OCI-LY7 (cell line): ENCODE data around the gene TANC1. TPM values are rescaled to one million over a fixed set of nuclear protein-coding genes. Genes with fewer than 3 reads are reported as not detected.
A peak's percentile ranks its signal among the peaks of the same experiment; 100 is the strongest.

Source experiments
- BruUV-seq: library from RNA; stranded (reverse); fragments of 400-500 nt; replicated peaks from 2 replicates; lab custom pipeline; 2021; lab: Mats Ljungman, UMichigan
- CTCF ChIA-PET: fragments of 300-600 bp; sonication (Branson Sonifier 250); formaldehyde crosslinking; loops from one replicate; lab custom pipeline; 2022; ENCODE audit warnings: antibody characterized with exemption; ENCODE audit not compliant: unreplicated experiment; lab: Charles Lee
- POLR2A ChIA-PET: fragments of 300-600 bp; sonication (Branson Sonifier 250); formaldehyde crosslinking; loops from one replicate; lab custom pipeline; 2022; ENCODE audit warnings: antibody characterized with exemption; lab: Charles Lee
- DNase-seq: peaks from one replicate; pipeline ENCODE4 v3.0.0-alpha.2; 2015; ENCODE audit warnings: low spot score
- H2AFZ ChIP-seq: fragments of 200-600 bp; sonication (generic), shearing (Covaris generic); 2 replicates; pipeline ENCODE4 v1.6.1; 2014; ENCODE audit warnings: mild to moderate bottlenecking, antibody characterized with exemption, low read length, moderate library complexity
- H3K27ac ChIP-seq: fragments of 200-600 bp; sonication (generic); 2 replicates; pipeline ENCODE4 v1.5.1; 2014; ENCODE audit warnings: mixed run types, low read depth, mild to moderate bottlenecking, moderate library complexity, low read length, inconsistent platforms; ENCODE audit not compliant: poor library complexity, severe bottlenecking
- H3K36me3 ChIP-seq: fragments of 200-600 bp; sonication (generic); 2 replicates; pipeline ENCODE4 v1.6.1; 2014; ENCODE audit warnings: mild to moderate bottlenecking, antibody characterized with exemption, low read length, moderate library complexity, mixed read lengths; ENCODE audit not compliant: insufficient read depth
- H3K4me1 ChIP-seq: fragments of 200-600 bp; sonication (generic); 2 replicates; pipeline ENCODE4 v1.5.1; 2014; ENCODE audit warnings: mild to moderate bottlenecking, low read length; ENCODE audit not compliant: insufficient read depth, poor library complexity, severe bottlenecking
- H3K4me2 ChIP-seq: fragments of 200-600 bp; sonication (generic); 2 replicates; pipeline ENCODE4 v1.6.1; 2014; ENCODE audit warnings: mild to moderate bottlenecking, low read length
- H3K4me3 ChIP-seq: fragments of 200-600 bp; sonication (generic); 2 replicates; pipeline ENCODE4 v1.5.1; 2014; ENCODE audit warnings: mild to moderate bottlenecking, low read depth, low read length; ENCODE audit not compliant: poor library complexity, severe bottlenecking
- H3K79me2 ChIP-seq: fragments of 200-600 bp; sonication (generic); 2 replicates; pipeline ENCODE4 v1.6.1; 2016; ENCODE audit warnings: low read depth, mild to moderate bottlenecking, low read length, moderate library complexity, mixed read lengths; ENCODE audit not compliant: insufficient read depth
- H3K9me2 ChIP-seq: fragments of 200-600 bp; sonication (generic); 2 replicates; pipeline ENCODE4 v1.6.1; 2016; ENCODE audit warnings: mild to moderate bottlenecking, low read length, mixed read lengths; ENCODE audit not compliant: insufficient read depth
- H3K9me3 ChIP-seq: fragments of 200-600 bp; sonication (generic); 2 replicates; pipeline ENCODE4 v1.6.1; 2014; ENCODE audit warnings: mild to moderate bottlenecking, mixed run types, low read length, mixed read lengths
- H4K20me1 ChIP-seq: fragments of 200-600 bp; sonication (generic); 2 replicates; pipeline ENCODE4 v1.6.1; 2014; ENCODE audit warnings: mild to moderate bottlenecking, antibody characterized with exemption, low read length, moderate library complexity, mixed read lengths; ENCODE audit not compliant: insufficient read depth
- CTCF ChIP-seq: fragments of 200-600 bp; sonication (generic); conservative IDR thresholded peaks from 2 replicates; pipeline ENCODE4 v1.5.1; 2014; ENCODE audit warnings: mild to moderate bottlenecking, antibody characterized with exemption, low read length, moderate library complexity, mixed read lengths
- EZH2phosphoT487 ChIP-seq: fragments of 200-600 bp; sonication (generic); IDR thresholded peaks from 2 replicates; pipeline ENCODE4 v1.6.1; 2018; ENCODE audit warnings: low read depth, borderline replicate concordance, mild to moderate bottlenecking, mixed run types, antibody characterized with exemption, low read length, moderate library complexity, mixed read lengths
- intact Hi-C: fragments of 100-400 bp; cut with micrococcal nuclease; formaldehyde crosslinking; loops from one replicate; pipeline ENCODE4 v1.10.0; 2022; ENCODE audit not compliant: unreplicated experiment
- total RNA-seq, 2 experiments: library from RNA; depleted of rRNA in 1 of 2; stranded (reverse); fragments of >200 nt in 1 of 2; shearing (Covaris generic) in 1 of 2; gene quantifications; 2 replicates each; pipeline ENCODE4 v1.2.3, GENCODE V29; 2014 to 2022

Gene TANC1
- total RNA-seq, 2 experiments from 2014 or later, result 0.04 TPM; not detected in 1

- no TSS peak for BruUV-seq
- Histone ChIP-seq H3K4me3 (no peak overlapping the region), H3K79me2 (no peaks in the 10 kb centered on the region), H3K9me2 (no peaks in the 10 kb centered on the region), H3K27ac (no peak overlapping the region), H3K9me3 (no peaks in the 10 kb centered on the region), H3K36me3 (no peaks in the 10 kb centered on the region), H3K4me2 (no peak overlapping the region), H2AFZ (no peak overlapping the region), H3K4me1 (peaks cover 12% of the 10 kb centered on the region), H4K20me1 (no peaks in the 10 kb centered on the region)
- ChIA-PET CTCF (no interaction called here), POLR2A (no interaction called here)
- TF ChIP-seq CTCF (no peak), EZH2phosphoT487 (no peak)
- no peak for DNase-seq
- intact Hi-C loops, result no loop called here
Observed at GRCh38 chr2:159089543-159089942, 121.1 kb downstream of the TANC1 start.

- intact Hi-C loops, result no loop called here
- H4K20me1 ChIP-seq, result no peaks in the 10 kb centered on the region
- CTCF ChIA-PET, result no interaction called here
- H3K36me3 ChIP-seq, result no peaks in the 10 kb centered on the region
- no peaks in the 10 kb centered on the region for H3K9me2 ChIP-seq
- no peak overlapping the region for H3K27ac ChIP-seq
- H2AFZ ChIP-seq, result no peak overlapping the region
- TF ChIP-seq CTCF (no peak), EZH2phosphoT487 (no peak)
- peaks cover 12% of the 10 kb centered on the region for H3K4me1 ChIP-seq
- POLR2A ChIA-PET, result no interaction called here
- no peak for DNase-seq
- no peak overlapping the region for H3K4me2 ChIP-seq
- no peaks in the 10 kb centered on the region for H3K9me3 ChIP-seq
- no TSS peak for BruUV-seq
- H3K4me3 ChIP-seq, result no peak overlapping the region
- H3K79me2 ChIP-seq, result no peaks in the 10 kb centered on the region
Observed at GRCh38 chr2:159090514-159091201, 122.2 kb downstream of the TANC1 start.

- intact Hi-C loops, result no loop called here
- no peaks in the 10 kb centered on the region for H3K36me3 ChIP-seq
- H4K20me1 ChIP-seq, result no peaks in the 10 kb centered on the region
- no peak for TF ChIP-seq CTCF
- TF ChIP-seq EZH2phosphoT487, result no peak
- BruUV-seq, result no TSS peak
- H3K4me3 ChIP-seq, result no peak overlapping the region
- H2AFZ ChIP-seq, result peak overlapping the region; percentile 41
- peak overlapping the region; percentile 37; the same call in 1 of the 2 replicates for H3K4me2 ChIP-seq
- no peaks in the 10 kb centered on the region for H3K9me2 ChIP-seq
- H3K9me3 ChIP-seq, result no peaks in the 10 kb centered on the region
- POLR2A ChIA-PET, result no interaction called here
- no peak for DNase-seq
- peaks cover 12% of the 10 kb centered on the region for H3K4me1 ChIP-seq
- CTCF ChIA-PET, result no interaction called here
- H3K79me2 ChIP-seq, result no peaks in the 10 kb centered on the region
- H3K27ac ChIP-seq, result no peak overlapping the region
Observed at GRCh38 chr2:159091381-159091780, 122.9 kb downstream of the TANC1 start.
